GM21528 (cell line): ENCODE measurements around the gene POLG.

Experiments used
- ATAC-seq: cut with Tn5 transposase; IDR thresholded peaks from one replicate; pipeline ENCODE4 v1.9.1; 2021; ENCODE audit warnings: mild to moderate bottlenecking, moderate library complexity; ENCODE audit not compliant: unreplicated experiment, low FRiP score

The POLG gene

GRCh38 chr15:89370978-89371227, 36.3 kb upstream of the POLG start:
- ATAC-seq = no peak

GRCh38 chr15:89370120-89370977, 35.7 kb upstream of the POLG start:
- no peak for ATAC-seq

GRCh38 chr15:89369341-89369947, 34.8 kb upstream of the POLG start:
- ATAC-seq = no peak

GRCh38 chr15:89368566-89369223, 34.1 kb upstream of the POLG start:
- ATAC-seq = no peak

- ATAC-seq = no peak
These were observed 33.1 kb upstream of the POLG start for GRCh38 chr15:89367485-89368451.

GRCh38 chr15:89366656-89367393, 32.2 kb upstream of the POLG start:
- no peak for ATAC-seq

- ATAC-seq = no peak
These were observed 30.9 kb upstream of the POLG start for GRCh38 chr15:89365462-89366065.

- no peak for ATAC-seq
These were observed 30.3 kb upstream of the POLG start for GRCh38 chr15:89364741-89365450.

GRCh38 chr15:89364341-89364740, 29.7 kb upstream of the POLG start:
- ATAC-seq = no peak

- no peak for ATAC-seq
These were observed 29.1 kb upstream of the POLG start for GRCh38 chr15:89363770-89364169.

GRCh38 chr15:89363133-89363532, 28.5 kb upstream of the POLG start:
- ATAC-seq = no peak

- ATAC-seq = no peak
These were observed 27.8 kb upstream of the POLG start for GRCh38 chr15:89362203-89363101.

- ATAC-seq = no peak
These were observed 27.0 kb upstream of the POLG start for GRCh38 chr15:89361451-89362202.

GRCh38 chr15:89360294-89360971, 25.8 kb upstream of the POLG start:
- no peak for ATAC-seq

- no peak for ATAC-seq
These were observed 25.1 kb upstream of the POLG start for GRCh38 chr15:89359471-89360293.
